ENCODE results near the gene LANCL2.
"Not testable (repeated sequence)": the region's sequence is repeated elsewhere in the genome, so short reads cannot be mapped to it uniquely, and the experiment has no call there.

The LANCL2 gene

DNA sequence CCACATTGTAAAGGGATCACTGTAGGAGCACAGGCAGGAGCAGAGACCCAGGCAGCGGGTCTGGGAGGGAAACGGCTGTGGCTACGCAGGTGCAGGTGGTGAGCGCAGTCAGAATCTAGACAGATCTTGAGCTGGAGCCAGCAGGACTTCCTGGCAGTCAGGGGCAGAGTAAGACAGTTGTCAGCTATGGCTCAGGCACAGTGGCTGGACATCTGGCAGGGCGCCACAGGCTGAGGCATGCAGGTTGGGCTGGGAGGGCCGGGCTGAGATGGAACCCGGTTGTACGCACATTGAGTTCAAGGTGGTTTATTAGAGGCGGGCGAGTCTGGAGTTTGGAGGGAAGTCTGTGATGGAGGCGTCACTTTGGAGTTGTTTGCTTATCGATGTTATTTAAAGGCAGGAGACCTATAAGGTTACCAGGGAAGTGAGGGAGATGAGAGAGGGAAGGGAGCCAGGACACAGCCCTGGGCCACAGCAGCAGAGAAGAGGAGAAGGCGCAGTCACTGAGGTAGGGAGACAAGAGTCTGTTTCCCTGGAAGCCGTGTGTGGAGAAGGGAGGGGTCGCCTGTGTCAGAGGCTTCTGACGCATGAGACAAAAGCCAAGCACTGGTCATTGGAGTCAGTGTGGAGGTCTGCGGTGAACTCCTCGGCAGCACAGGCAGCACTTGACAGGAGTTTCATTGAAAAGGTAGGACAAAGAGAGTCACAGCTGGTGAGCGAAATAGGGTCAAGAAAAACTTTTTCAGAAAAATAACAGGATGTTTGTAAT, 73.8 kb downstream of the LANCL2 start:
- no peak for DNase-seq

DNA sequence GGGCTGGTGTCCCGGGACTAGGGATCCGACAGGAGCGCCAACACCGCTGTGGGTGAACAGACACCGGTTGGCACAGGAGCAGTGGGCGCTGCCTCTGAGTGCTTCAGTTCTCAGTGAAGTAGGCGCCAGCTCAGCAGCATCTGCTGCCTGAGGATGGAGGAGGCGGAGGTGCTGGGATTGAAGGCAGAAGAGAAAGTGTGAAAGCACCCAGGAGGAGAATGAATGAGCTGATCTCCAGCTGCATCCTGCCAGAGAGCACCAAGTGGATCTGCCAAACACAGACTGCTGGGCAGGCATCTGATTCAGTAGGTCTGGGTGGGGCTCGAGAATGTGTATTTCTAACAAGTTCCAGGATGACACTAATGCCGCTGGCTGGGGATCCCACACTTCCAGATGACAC, 74.5 kb downstream of the LANCL2 start:
- no peak for DNase-seq

- no peak for DNase-seq
These were observed 75.0 kb downstream of the LANCL2 start for GRCh38 chr7:55440040-55440690.

DNA sequence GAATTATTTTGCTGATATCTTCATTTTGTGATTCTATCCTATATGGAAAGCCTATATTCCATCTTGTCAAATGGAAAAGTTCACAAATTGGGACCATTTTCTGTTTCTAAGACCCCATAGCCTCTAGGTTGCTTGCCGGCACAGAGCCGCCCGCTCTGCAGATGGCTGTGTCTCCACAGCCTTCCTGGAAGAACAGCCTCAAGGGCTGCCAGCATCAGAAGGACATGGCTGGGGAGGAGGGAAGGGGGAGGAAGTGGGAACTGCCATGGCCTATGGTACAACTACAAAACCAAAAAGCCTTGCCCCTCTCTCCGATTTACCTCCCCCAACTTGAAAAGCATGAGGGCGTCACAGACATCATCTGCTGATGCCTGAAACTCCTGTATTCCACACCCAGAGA, 75.9 kb downstream of the LANCL2 start:
- DNase-seq, result no peak

- DNase-seq, result no peak
These were observed 76.8 kb downstream of the LANCL2 start for GRCh38 chr7:55441774-55442522.

DNA sequence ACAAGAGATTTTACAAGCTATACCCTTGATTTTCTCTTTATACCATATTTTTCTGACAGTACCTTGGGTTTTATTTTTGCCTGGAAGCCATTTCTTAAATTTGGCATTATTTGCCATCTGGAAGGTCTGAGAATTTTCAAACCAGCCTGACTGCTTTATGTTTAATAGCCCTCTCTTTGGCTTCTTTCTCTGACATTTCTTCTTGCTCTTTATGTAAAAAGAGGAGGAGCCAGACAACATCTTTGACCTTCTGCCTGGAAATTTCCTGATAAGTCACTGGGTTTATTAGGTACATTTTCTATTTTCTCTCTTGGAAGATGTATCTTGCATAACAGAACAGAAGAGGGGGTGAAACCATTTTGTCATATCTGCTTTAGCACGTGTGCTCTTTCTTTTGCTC, 79.6 kb downstream of the LANCL2 start:
- DNase-seq, result no peak

DNA sequence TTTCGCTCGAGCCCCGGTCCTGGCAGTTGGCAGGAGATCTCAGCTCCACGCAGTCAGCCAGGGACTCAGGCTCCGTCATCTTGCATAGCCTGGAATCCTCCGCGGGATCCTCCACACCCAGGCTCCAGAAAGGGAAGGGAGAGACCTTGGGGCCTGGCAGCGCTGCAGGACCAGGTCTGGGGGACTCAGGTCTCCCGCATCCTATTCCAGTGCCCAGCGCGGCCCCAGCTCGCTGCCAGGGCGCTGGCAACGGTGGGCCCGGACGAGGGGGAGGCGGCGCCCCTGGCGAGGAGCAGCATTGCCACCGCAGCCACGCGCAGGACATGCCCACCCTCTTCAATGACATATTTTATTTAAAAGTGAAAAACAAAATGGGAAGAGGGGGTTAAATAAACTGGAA, 83.4 kb downstream of the LANCL2 start:
- no peak for DNase-seq

- no peak for DNase-seq
These were observed 84.3 kb downstream of the LANCL2 start for GRCh38 chr7:55449205-55449991.

DNA sequence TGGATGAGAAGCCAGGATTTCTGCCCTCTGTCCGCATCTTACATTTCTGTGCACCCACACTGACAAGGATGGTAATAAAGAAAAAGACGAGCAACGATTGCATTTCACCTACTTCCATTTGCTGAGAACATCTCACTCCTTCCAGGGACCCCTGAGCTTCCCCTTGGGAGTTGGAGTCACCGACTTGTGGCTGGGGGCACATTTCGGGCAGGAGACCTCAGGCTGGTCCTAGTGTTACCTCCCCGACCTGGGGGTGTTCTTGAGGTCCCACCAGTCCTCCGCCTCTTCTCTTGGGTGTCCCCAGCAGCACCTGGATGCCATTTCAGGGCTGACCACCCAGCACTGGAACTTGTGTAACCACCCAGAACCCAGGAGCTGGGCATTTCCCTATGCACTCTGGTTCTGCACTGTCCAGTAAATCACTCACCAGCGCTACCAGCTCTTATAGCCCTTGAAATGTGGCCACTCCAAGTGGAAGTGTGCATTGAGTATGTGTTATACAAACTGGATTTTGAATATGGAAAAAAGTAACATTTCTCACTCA, 84.9 kb downstream of the LANCL2 start:
- DNase-seq, result no peak

DNA sequence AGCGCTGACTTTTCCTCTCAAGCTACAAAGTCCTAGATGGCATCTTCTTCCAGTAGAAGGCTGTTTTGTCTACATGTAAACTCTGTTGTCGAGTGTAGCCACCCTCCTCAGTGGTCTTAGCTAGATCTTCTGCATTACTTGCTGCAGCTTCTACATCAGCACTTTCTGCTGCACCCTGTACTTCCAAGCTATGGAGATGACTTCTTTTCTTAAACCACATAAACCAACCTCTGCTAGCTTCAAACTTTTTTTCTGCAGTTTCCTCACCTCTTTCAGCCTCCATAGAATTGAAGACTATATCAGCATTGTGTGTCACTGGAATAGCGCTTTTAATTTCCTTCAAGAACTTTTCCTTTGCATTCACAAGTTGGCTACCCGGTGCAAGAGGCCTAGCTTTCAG, 87.8 kb downstream of the LANCL2 start:
- no peak for DNase-seq

DNA sequence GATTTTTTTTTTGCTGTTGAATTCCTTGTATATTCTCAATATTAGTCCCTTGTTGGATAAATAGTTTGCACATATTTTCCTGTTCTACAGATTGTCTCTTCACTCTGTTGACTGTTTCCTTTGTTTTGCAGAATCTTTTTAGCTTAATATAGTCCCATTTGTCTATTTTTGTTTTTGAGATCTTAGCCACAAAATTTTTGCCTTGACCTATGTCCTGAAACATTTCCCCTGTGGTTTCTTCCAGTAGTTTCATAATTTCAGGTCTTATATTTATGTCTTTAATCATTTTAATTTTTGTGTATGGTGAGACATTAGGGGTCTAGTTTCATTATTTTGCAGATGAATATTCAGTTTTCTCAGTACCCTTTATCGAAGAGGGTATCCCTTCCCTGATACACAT, 92.7 kb downstream of the LANCL2 start:
- DNase-seq, result no peak

GRCh38 chr7:55458351-55458750, 93.2 kb downstream of the LANCL2 start:
- DNase-seq, result no peak

DNA sequence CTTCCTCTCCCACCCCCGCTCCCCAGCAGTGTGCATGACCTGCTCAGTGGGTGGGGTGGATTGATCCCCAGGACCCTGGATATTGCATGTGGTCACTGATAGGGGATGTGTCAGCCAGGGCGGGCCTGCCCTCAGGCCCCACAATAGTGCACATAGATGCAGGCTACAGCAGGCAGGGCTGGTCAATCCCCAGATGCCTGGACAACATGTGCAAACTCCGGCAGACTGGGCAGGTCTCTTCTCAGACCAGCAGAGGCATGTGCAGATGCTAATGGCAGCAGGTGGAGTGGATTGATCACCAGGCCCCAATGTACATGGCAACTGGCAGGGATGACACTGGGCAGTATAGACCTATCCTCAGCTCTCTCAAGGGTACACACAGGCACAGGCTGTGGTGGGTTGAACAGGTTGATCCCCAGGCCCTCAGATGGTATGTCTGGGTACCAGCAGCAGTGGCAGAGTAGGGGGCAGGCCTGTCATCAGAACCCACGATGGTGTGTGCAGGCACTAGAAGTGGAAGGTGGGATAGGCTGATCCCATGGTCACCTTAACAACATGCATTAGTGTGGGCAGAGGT, 98.6 kb downstream of the LANCL2 start:
- DNase-seq, result no peak

DNA sequence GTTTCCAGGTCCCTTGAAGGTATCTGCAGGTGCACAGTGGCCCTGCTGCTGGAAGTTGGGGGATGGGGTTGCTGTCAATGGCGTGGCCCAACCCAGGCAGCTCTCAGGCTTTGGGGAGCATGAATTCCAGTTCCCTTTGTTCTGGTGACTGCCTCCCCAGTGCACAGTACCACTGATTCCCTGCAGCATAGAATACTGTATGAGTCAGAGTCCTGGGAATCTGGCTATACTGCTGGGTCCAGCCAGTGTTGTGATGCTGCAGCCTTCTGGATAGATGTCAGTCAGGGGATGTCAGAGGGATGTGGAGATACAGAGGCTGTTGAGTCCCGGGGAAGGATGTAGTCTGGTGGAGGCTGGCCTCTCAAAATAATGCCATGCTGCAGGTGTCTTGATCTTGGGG, 99.3 kb downstream of the LANCL2 start:
- no peak for DNase-seq

DNA sequence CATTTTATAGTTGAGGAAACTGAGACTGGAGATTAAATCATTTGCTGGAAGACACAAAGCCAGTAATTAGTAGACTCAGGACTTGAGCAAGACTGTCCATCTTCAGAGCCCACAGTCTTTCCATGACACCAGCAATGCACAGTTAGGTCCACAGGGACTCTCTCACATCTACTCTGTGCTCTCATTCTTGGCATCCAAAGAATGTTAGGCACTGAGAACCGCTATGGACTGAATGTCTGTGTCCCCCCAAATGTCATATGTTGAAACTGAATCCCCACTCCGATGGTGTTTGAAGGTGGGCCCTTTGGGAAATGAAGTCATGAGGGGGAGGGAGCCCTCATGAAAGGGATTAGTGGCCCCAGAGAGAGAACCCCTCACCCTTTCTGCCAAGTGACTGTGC, 100.6 kb downstream of the LANCL2 start:
- no peak for DNase-seq

DNA sequence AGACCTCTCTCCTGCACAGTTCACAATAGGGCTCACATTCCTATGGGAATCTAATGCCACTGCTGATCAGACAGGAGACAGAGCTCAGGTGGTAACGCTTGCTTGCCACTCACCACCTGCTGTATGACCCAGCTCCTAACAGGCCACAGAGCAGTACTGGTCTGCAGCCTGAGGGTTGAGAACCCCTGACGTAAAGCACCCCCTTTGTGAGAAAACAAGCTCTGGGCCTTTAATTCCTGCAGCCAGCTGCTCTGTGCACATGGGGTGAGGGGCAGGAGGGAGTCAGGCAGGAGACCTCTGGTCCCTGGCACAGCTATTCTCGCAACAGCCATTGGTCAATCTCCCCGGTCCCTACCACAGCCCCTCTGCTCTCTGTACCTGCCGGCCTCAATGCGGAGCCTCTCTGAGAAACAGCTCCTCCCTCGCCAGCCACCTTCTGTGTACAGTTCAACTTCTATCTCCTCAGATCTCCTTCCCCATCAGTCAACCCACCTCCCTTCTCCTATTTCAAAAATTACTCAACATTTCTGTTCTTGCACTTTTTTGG, 102.0 kb downstream of the LANCL2 start:
- DNase-seq, result no peak

DNA sequence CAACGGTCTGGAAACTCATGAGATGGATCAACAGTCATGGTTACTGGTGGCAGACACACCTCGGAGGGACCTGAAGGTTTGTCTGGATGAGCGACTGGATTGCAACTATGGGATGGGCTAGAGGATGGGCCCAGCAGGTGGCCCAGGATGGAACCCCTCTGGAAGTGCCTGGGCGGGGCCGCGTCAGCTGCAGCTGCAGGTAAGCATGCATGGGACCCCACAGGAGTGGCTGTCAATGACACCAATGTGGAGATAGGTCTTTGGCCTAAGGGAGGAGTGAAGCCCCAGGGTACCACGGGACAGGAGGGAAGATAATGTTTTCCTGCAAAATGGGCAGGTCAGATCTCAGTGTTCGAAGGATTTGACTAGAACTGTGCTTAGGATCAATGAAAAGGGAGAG, 103.4 kb downstream of the LANCL2 start:
- no peak for DNase-seq

DNA sequence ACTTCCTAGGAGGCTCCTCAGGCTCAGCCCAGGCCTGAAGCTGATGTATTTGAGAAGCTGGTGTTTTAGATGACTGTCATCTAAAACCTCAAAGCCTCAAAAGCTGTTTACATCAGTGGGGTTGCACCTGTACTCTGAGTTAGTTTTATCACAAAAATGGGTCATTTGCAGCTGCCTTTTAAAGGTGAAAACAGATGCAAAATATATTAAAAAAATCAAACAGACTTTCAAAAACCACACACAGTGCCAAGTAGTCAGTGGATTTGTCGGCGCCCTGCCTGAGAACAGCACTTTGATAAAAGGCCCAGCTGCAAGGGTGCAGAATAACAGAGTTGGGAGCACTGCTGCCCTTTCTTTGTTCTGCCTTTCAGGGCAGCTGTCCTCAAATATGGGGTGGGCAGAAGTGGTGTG, 104.1 kb downstream of the LANCL2 start:
- no peak for DNase-seq

DNA sequence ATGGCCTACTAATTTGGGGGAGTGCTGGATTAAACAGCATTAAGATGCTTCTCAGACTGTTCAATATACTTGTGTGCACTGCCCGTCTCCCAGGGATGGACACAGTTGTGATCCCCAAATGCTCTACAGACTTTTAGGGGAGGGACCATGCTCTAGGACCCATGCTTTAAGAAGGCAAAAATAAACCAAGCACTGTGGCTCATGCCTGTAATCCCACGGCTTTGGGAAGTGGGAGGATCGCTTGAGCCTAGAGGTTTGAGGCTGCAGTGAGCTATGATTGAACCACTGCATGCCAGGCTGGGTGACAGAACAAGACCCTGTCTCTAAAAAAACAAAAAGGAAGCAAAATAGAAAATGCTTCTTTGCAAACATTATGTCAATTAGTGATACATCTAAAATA, 104.6 kb downstream of the LANCL2 start:
- DNase-seq, result no peak

- DNase-seq, result no peak
These were observed 105.1 kb downstream of the LANCL2 start for GRCh38 chr7:55470261-55470660.

GRCh38 chr7:55471594-55471993, 106.5 kb downstream of the LANCL2 start:
- not testable (repeated sequence) for DNase-seq

GRCh38 chr7:55472406-55472805, 107.3 kb downstream of the LANCL2 start:
- not testable (repeated sequence) for DNase-seq

Measured in stimulated activated CD4-positive, alpha-beta T cell treated with anti-CD3 and anti-CD28 coated beads, Interleukin-1b, Interleukin-23, amount 100 ng/mL, for 48 hours (primary cell).